Neuronal stem cell (in vitro differentiated cells): ENCODE results near the gene EMP3.

ENCODE experiments used
- DNase-seq: peaks from one replicate; pipeline ENCODE4 v3.0.0-alpha.2; 2013; ENCODE audit warnings: low spot score
- H2AFZ ChIP-seq: one replicate; pipeline ENCODE4 v1.6.1; 2013; ENCODE audit warnings: mild to moderate bottlenecking, low read length, inconsistent platforms
- H2AK5ac ChIP-seq: 2 replicates; pipeline ENCODE4 v1.6.1; 2013; ENCODE audit warnings: low read depth, mild to moderate bottlenecking, inconsistent platforms, low read length, moderate library complexity, mixed read lengths
- H2BK120ac ChIP-seq: 2 replicates; pipeline ENCODE4 v1.6.1; 2013; ENCODE audit warnings: low read depth, mild to moderate bottlenecking, inconsistent platforms, low read length, moderate library complexity, mixed read lengths
- H2BK12ac ChIP-seq: one replicate; pipeline ENCODE4 v1.6.1; 2013; ENCODE audit warnings: low read length, inconsistent platforms
- H2BK15ac ChIP-seq: 2 replicates; pipeline ENCODE4 v1.6.1; 2013; ENCODE audit warnings: mild to moderate bottlenecking, low read length, inconsistent platforms, mixed read lengths
- H2BK5ac ChIP-seq: one replicate; pipeline ENCODE4 v1.6.1; 2013; ENCODE audit warnings: inconsistent platforms, mild to moderate bottlenecking, low read length, moderate library complexity
- H3K14ac ChIP-seq: one replicate; pipeline ENCODE4 v1.6.1; 2013; ENCODE audit warnings: low read length, inconsistent platforms
- H3K18ac ChIP-seq: 2 replicates; pipeline ENCODE4 v1.6.1; 2013; ENCODE audit warnings: low read length, inconsistent platforms
- H3K23ac ChIP-seq: 2 replicates; pipeline ENCODE4 v1.6.1; 2013; ENCODE audit warnings: low read depth, mild to moderate bottlenecking, mixed read lengths, low read length, inconsistent platforms; ENCODE audit not compliant: poor library complexity
- H3K27ac ChIP-seq: replicated peaks from 3 replicates; pipeline ENCODE4 v1.5.1; 2013; ENCODE audit warnings: low read length, inconsistent platforms
- H3K27me3 ChIP-seq, 3 experiments: 2 replicates each; pipeline ENCODE4 v1.6.1; 2013; ENCODE audit warnings: low read length in 3 of 3, mild to moderate bottlenecking in 2 of 3, inconsistent platforms in 1 of 3, low read depth in 1 of 3, mixed read lengths in 1 of 3, moderate library complexity in 1 of 3; ENCODE audit not compliant: control insufficient read depth in 3 of 3, insufficient read depth in 3 of 3
- H3K36me3 ChIP-seq, 2 donors: replicated peaks in 1 of 2; 2 replicates each; pipeline ENCODE4 v1.6.1; 2013; ENCODE audit warnings: low read length in 2 of 2; ENCODE audit not compliant: control insufficient read depth in 2 of 2, insufficient read depth in 2 of 2
- H3K4ac ChIP-seq: 2 replicates; pipeline ENCODE4 v1.6.1; 2013; ENCODE audit warnings: inconsistent platforms, mild to moderate bottlenecking, low read length, moderate library complexity
- H3K4me1 ChIP-seq, 2 donors: 1 replicate in 1 of 2; 2 replicates in 1 of 2; pipeline ENCODE4 v1.6.1; 2013; ENCODE audit warnings: low read length in 2 of 2, low read depth in 1 of 2; ENCODE audit not compliant: control insufficient read depth in 2 of 2, insufficient read depth in 1 of 2
- H3K4me2 ChIP-seq: one replicate; pipeline ENCODE4 v1.6.1; 2013; ENCODE audit warnings: mild to moderate bottlenecking, low read length, inconsistent platforms; ENCODE audit not compliant: insufficient read depth, poor library complexity, severe bottlenecking
- H3K4me3 ChIP-seq, 2 donors: 2 replicates each; pipeline ENCODE4 v1.5.1; 2013; ENCODE audit warnings: low read length in 2 of 2, mild to moderate bottlenecking in 2 of 2, inconsistent platforms in 1 of 2, moderate library complexity in 1 of 2
- H3K79me1 ChIP-seq: one replicate; pipeline ENCODE4 v1.6.1; 2013; ENCODE audit warnings: low read depth, mild to moderate bottlenecking, inconsistent platforms, low read length, moderate library complexity
- H3K9ac ChIP-seq: one replicate; pipeline ENCODE4 v1.6.1; 2013; ENCODE audit warnings: mild to moderate bottlenecking, low read depth, low read length, inconsistent platforms; ENCODE audit not compliant: poor library complexity
- H3K9me3 ChIP-seq, 2 donors: replicated peaks in 1 of 2; 2 replicates each; pipeline versions ENCODE3 to v1.6.1; 2013; ENCODE audit warnings: low read length in 2 of 2, mild to moderate bottlenecking in 2 of 2, inconsistent platforms in 1 of 2, low read depth in 1 of 2, mixed read lengths in 1 of 2, moderate library complexity in 1 of 2; ENCODE audit not compliant: control insufficient read depth in 2 of 2, insufficient read depth in 1 of 2
- H4K8ac ChIP-seq: one replicate; pipeline ENCODE4 v1.6.1; 2013; ENCODE audit warnings: low read depth, mild to moderate bottlenecking, inconsistent platforms, low read length, moderate library complexity
- H4K91ac ChIP-seq: one replicate; pipeline ENCODE4 v1.6.1; 2013; ENCODE audit warnings: low read length, low read depth, mild to moderate bottlenecking, inconsistent platforms; ENCODE audit not compliant: poor library complexity
- WGBS, 2 donors: extraction: QIAGEN DNeasy Blood & Tissue Kit; methylation state at CpG; one replicate each; pipeline ENCODE4 v1.1.7; 2013; ENCODE audit warnings: missing lambda C conversion rate in 2 of 2, mixed read lengths in 1 of 2; ENCODE audit not compliant: insufficient read length in 2 of 2, insufficient replicate concordance in 1 of 2; ENCODE audit errors: extremely low coverage in 2 of 2; 5-methylcytosine and 5-hydroxymethylcytosine counted together

EMP3 gene

GRCh38 chr19:48346191-48346590 is 20.8 kb downstream of the EMP3 start:
- Histone ChIP-seq H2BK5ac (no peak overlapping the region), H2BK15ac (no peak overlapping the region), H2BK12ac (no peak overlapping the region), H2BK120ac (no peak overlapping the region), H3K18ac (no peak overlapping the region), H4K91ac (no peak overlapping the region), H3K9ac (no peak overlapping the region), H3K4me3 (no peak overlapping the region), H3K27ac (no peak overlapping the region), H3K9me3 (no peaks in the 10 kb centered on the region), H3K14ac (no peak overlapping the region), H4K8ac (no peak overlapping the region), H3K27me3 (peaks cover 0 to 20% (median 2%) of the 10 kb centered on the region in 3 experiments), H2AFZ (no peak overlapping the region), H3K4me1 (no peaks in the 10 kb centered on the region), H2AK5ac (no peak overlapping the region), H3K79me1 (no peaks in the 10 kb centered on the region), H3K23ac (no peak overlapping the region), H3K36me3 (no peaks in the 10 kb centered on the region), H3K4ac (no peak overlapping the region), H3K4me2 (no peak overlapping the region)
- whole genome bisulfite sequencing, 2 donors, result no CpG with 5 or more reads among the region's 2 CpGs
- no peak for DNase-seq

- no peak overlapping the region for H2AFZ ChIP-seq
- H4K91ac ChIP-seq, result no peak overlapping the region
- no peak overlapping the region for H3K27ac ChIP-seq
- H3K4me1 ChIP-seq, result peaks cover 0 to 1% of the 10 kb centered on the region in 2 donors
- H3K36me3 ChIP-seq, result no peaks in the 10 kb centered on the region
- H2AK5ac ChIP-seq, result no peak overlapping the region
- H4K8ac ChIP-seq, result no peak overlapping the region
- no peak overlapping the region for H2BK120ac ChIP-seq
- H2BK12ac ChIP-seq, result no peak overlapping the region
- DNase-seq, result no peak
- H3K4me3 ChIP-seq, result no peak overlapping the region
- H3K4me2 ChIP-seq, result no peak overlapping the region
- H3K27me3 ChIP-seq, result peaks cover 0 to 23% (median 2%) of the 10 kb centered on the region in 3 experiments
- H3K18ac ChIP-seq, result no peak overlapping the region
- H3K14ac ChIP-seq, result no peak overlapping the region
- H3K9ac ChIP-seq, result no peak overlapping the region
- no peak overlapping the region for H2BK15ac ChIP-seq
- H3K79me1 ChIP-seq, result no peaks in the 10 kb centered on the region
- H3K4ac ChIP-seq, result no peak overlapping the region
- no peak overlapping the region for H3K23ac ChIP-seq
- H3K9me3 ChIP-seq, result peaks cover 0 to 2% of the 10 kb centered on the region in 2 donors
- WGBS, 2 donors, result no CpG with 5 or more reads among the region's 5 CpGs
- no peak overlapping the region for H2BK5ac ChIP-seq
Observed at GRCh38 chr19:48348045-48348444, 22.7 kb downstream of the EMP3 start.

- no CpG with 5 or more reads among the region's 7 CpGs for WGBS, 2 donors
Observed at GRCh38 chr19:48348737-48349136, 23.4 kb downstream of the EMP3 start.

GRCh38 chr19:48350856-48351255 is 25.5 kb downstream of the EMP3 start:
- H3K9ac ChIP-seq, result no peak overlapping the region
- no peak overlapping the region for H2AK5ac ChIP-seq
- DNase-seq, result no peak
- H2BK5ac ChIP-seq, result no peak overlapping the region
- H3K4me2 ChIP-seq, result no peak overlapping the region
- H3K14ac ChIP-seq, result no peak overlapping the region
- H2AFZ ChIP-seq, result no peak overlapping the region
- H2BK15ac ChIP-seq, result no peak overlapping the region
- no CpG with 5 or more reads among the region's 5 CpGs for WGBS, 2 donors
- peak overlapping the region; percentile 52 for H3K23ac ChIP-seq
- no peak overlapping the region for H3K27ac ChIP-seq
- no peak overlapping the region for H3K18ac ChIP-seq
- no peak overlapping the region for H4K91ac ChIP-seq
- peaks cover 0 to 2% of the 10 kb centered on the region in 2 donors for H3K9me3 ChIP-seq
- H3K4ac ChIP-seq, result no peak overlapping the region
- H3K27me3 ChIP-seq, result peaks cover 0 to 32% (median 2%) of the 10 kb centered on the region in 3 experiments
- H3K4me3 ChIP-seq, result no peak overlapping the region
- no peak overlapping the region for H4K8ac ChIP-seq
- no peak overlapping the region for H2BK120ac ChIP-seq
- H3K36me3 ChIP-seq, result no peaks in the 10 kb centered on the region
- H3K4me1 ChIP-seq, result peaks cover 6 to 10% of the 10 kb centered on the region in 2 donors
- no peak overlapping the region for H2BK12ac ChIP-seq
- H3K79me1 ChIP-seq, result no peaks in the 10 kb centered on the region

More at GRCh38 chr19:48348737-48349136, 23.4 kb downstream of the EMP3 start:
- no peak overlapping the region for H2BK5ac ChIP-seq
- H3K4me1 ChIP-seq, result peaks cover 0 to 1% of the 10 kb centered on the region in 2 donors
- peaks cover 0 to 2% of the 10 kb centered on the region in 2 donors for H3K9me3 ChIP-seq
- no peak overlapping the region for H3K4me2 ChIP-seq
- H3K79me1 ChIP-seq, result no peaks in the 10 kb centered on the region
- no peak overlapping the region for H3K4me3 ChIP-seq
- H2AK5ac ChIP-seq, result no peak overlapping the region
- H3K23ac ChIP-seq, result no peak overlapping the region
- no peak overlapping the region for H2BK120ac ChIP-seq
- H2BK12ac ChIP-seq, result no peak overlapping the region
- H2AFZ ChIP-seq, result no peak overlapping the region
- no peak overlapping the region for H3K14ac ChIP-seq
- no peak overlapping the region for H3K27ac ChIP-seq
- H3K18ac ChIP-seq, result no peak overlapping the region
- no peak overlapping the region for H4K8ac ChIP-seq
- H3K4ac ChIP-seq, result no peak overlapping the region
- DNase-seq, result no peak
- H3K9ac ChIP-seq, result no peak overlapping the region
- H3K36me3 ChIP-seq, result no peaks in the 10 kb centered on the region
- peaks cover 0 to 27% (median 2%) of the 10 kb centered on the region in 3 experiments for H3K27me3 ChIP-seq
- H4K91ac ChIP-seq, result no peak overlapping the region
- no peak overlapping the region for H2BK15ac ChIP-seq
